SK-N-SH (cell line): ENCODE results near the gene TXNRD1. TPM values are rescaled to one million over a fixed set of nuclear protein-coding genes. Genes with fewer than 3 reads are reported as not detected.

Experiments used
- CTCF ChIA-PET: fragments of 300-600, 350-600 bp; formaldehyde crosslinking; extraction: SDS; loops from one replicate; lab custom pipeline; 2021; lab: Yijun Ruan, JAX
- POLR2A ChIA-PET: fragments of 350-600 bp; sonication (Branson Sonifier 250); formaldehyde crosslinking; extraction: SDS; loops from one replicate; lab custom pipeline; 2020; ENCODE audit warnings: antibody characterized with exemption, inconsistent platforms; lab: Yijun Ruan, JAX
- DNase-seq: peaks from one replicate; pipeline ENCODE4 v3.0.0; 2012
- H2AFZ ChIP-seq: fragments of 200-600 bp; sonication (generic); 2 replicates; pipeline ENCODE4 v1.8.1; 2016; ENCODE audit warnings: antibody characterized with exemption, mild to moderate bottlenecking, low read depth
- H3F3A ChIP-seq: fragments of 200-600 bp; sonication (generic); replicated peaks from 2 replicates; pipeline ENCODE3; 2016; ENCODE audit warnings: antibody characterized with exemption, mild to moderate bottlenecking; ENCODE audit not compliant: insufficient read depth
- H3K27ac ChIP-seq, 2 experiments: fragments of 200-500 bp in 1 of 2; fragments of 200-600 bp in 1 of 2; sonication (Bioruptor generic) in 1 of 2; sonication (generic), shearing (Covaris generic) in 1 of 2; 2 replicates each; pipeline versions ENCODE4 v1.5.1 to v1.6.1; 2014 to 2016; ENCODE audit warnings: low read depth in 2 of 2, inconsistent platforms in 1 of 2, low read length in 1 of 2, mild to moderate bottlenecking in 1 of 2, mixed read lengths in 1 of 2
- H3K27me3 ChIP-seq: fragments of 200-600 bp; sonication (generic), shearing (Covaris generic); 2 replicates; pipeline ENCODE4 v1.6.1; 2016; ENCODE audit warnings: mixed run types; ENCODE audit not compliant: insufficient read depth
- H3K36me3 ChIP-seq, 2 experiments: fragments of 200-500 bp in 1 of 2; fragments of 200-600 bp in 1 of 2; sonication (Bioruptor generic) in 1 of 2; sonication (generic) in 1 of 2; replicated peaks in 1 of 2; 2 replicates each; pipeline versions ENCODE3 to v1.5.1; 2014 to 2016; ENCODE audit warnings: low read length in 1 of 2, mild to moderate bottlenecking in 1 of 2; ENCODE audit not compliant: insufficient read depth in 2 of 2, control insufficient read depth in 1 of 2
- H3K4me1 ChIP-seq, 2 experiments: fragments of 200-500 bp in 1 of 2; fragments of 200-600 bp in 1 of 2; sonication (Bioruptor generic) in 1 of 2; sonication (generic), shearing (Covaris generic) in 1 of 2; 2 replicates each; pipeline versions ENCODE4 v1.5.1 to v1.6.1; 2014 to 2016; ENCODE audit warnings: low read depth in 1 of 2, low read length in 1 of 2, mixed run types in 1 of 2; ENCODE audit not compliant: insufficient read depth in 2 of 2, control insufficient read depth in 1 of 2
- H3K4me2 ChIP-seq: fragments of 200-600 bp; sonication (generic), shearing (Covaris generic); 2 replicates; pipeline ENCODE4 v1.6.1; 2017; ENCODE audit warnings: mixed run types
- H3K4me3 ChIP-seq, 2 experiments: fragments of 200-500 bp in 1 of 2; fragments of 200-600 bp in 1 of 2; sonication (Bioruptor generic) in 1 of 2; sonication (generic), shearing (Covaris generic) in 1 of 2; 2 replicates each; pipeline versions ENCODE4 v1.5.1 to v1.8.1; 2014 to 2016; ENCODE audit warnings: low read depth in 2 of 2, inconsistent platforms in 1 of 2, low read length in 1 of 2, mild to moderate bottlenecking in 1 of 2, mixed read lengths in 1 of 2, moderate library complexity in 1 of 2
- H3K79me2 ChIP-seq: fragments of 200-600 bp; sonication (generic); 2 replicates; pipeline ENCODE4 v1.8.1; 2017; ENCODE audit warnings: mild to moderate bottlenecking; ENCODE audit not compliant: insufficient read depth
- H3K9ac ChIP-seq: fragments of 200-600 bp; sonication (generic); 2 replicates; pipeline ENCODE4 v1.6.1; 2017; ENCODE audit warnings: mixed run types
- H3K9me2 ChIP-seq: fragments of 200-600 bp; sonication (generic); 2 replicates; pipeline ENCODE4 v1.6.1; 2017; ENCODE audit warnings: mixed run types
- H3K9me3 ChIP-seq: fragments of 200-600 bp; sonication (generic); 2 replicates; pipeline ENCODE4 v1.6.1; 2017; ENCODE audit warnings: mixed run types, mild to moderate bottlenecking, moderate library complexity
- H4K20me1 ChIP-seq: fragments of 200-600 bp; sonication (generic); 2 replicates; pipeline ENCODE4 v1.6.1; 2017; ENCODE audit warnings: mild to moderate bottlenecking, mixed run types; ENCODE audit not compliant: insufficient read depth
- CHD2 ChIP-seq: fragments of 150-350 bp; IDR thresholded peaks from 2 replicates; pipeline ENCODE4 v1.6.1; 2018; ENCODE audit warnings: low read length; ENCODE audit not compliant: partially characterized antibody
- EZH2phosphoT487 ChIP-seq: fragments of 200-600 bp; sonication (generic); IDR thresholded peaks from 2 replicates; pipeline ENCODE4 v1.6.1; 2017; ENCODE audit warnings: low read depth, mixed run types, mild to moderate bottlenecking, antibody characterized with exemption, moderate library complexity, borderline replicate concordance
- FOSL2 ChIP-seq: IDR thresholded peaks from 2 replicates; pipeline ENCODE4 v1.4.0; 2012; ENCODE audit warnings: low read depth, mild to moderate bottlenecking, moderate library complexity, borderline replicate concordance
- FOXJ3 ChIP-seq: sonication (generic); formaldehyde crosslinking; IDR thresholded peaks from 2 replicates; pipeline ENCODE4 v1.5.1; 2020; ENCODE audit warnings: mild to moderate bottlenecking, missing genetic modification reagents
- FOXM1 ChIP-seq: IDR thresholded peaks from 2 replicates; pipeline ENCODE4 v1.4.0; 2012; ENCODE audit warnings: low read depth, mild to moderate bottlenecking
- JUND ChIP-seq: IDR thresholded peaks from 2 replicates; pipeline ENCODE4 v1.4.0; 2012
- MEF2A ChIP-seq: IDR thresholded peaks from 2 replicates; pipeline ENCODE4 v1.4.0; 2012; ENCODE audit warnings: low read depth, borderline replicate concordance
- MXI1 ChIP-seq: IDR thresholded peaks from 2 replicates; pipeline ENCODE4 v1.6.1; 2012; ENCODE audit warnings: mild to moderate bottlenecking, low read depth, low read length, improper control_type of control experiment
- POLR2AphosphoS5 ChIP-seq: IDR thresholded peaks from 2 replicates; pipeline ENCODE4 v1.6.1; 2012; ENCODE audit warnings: low read depth, low read length
- TCF12 ChIP-seq: IDR thresholded peaks from 2 replicates; pipeline ENCODE4 v1.4.0; 2012
- whole genome bisulfite sequencing: methylation state at CpG from one replicate; pipeline ENCODE4 v1.1.6; 2017; ENCODE audit warnings: low lambda C conversion rate; 5-methylcytosine and 5-hydroxymethylcytosine counted together
- polyA plus RNA-seq, 3 experiments: library from polyadenylated mRNA; depleted of rRNA; stranded (reverse); fragments of >200 nt; gene quantifications; 2 replicates each; pipeline ENCODE4 v1.2.3, GENCODE V29; 2012
- TF ChIP-seq, protein P1 (sequence below): IDR thresholded peaks from 2 replicates; pipeline ENCODE4 v1.4.0; 2012; ENCODE audit warnings: low read depth
- TF ChIP-seq, protein P2 (sequence below): IDR thresholded peaks from 2 replicates; pipeline ENCODE4 v1.4.0; 2012; ENCODE audit warnings: low read depth, borderline replicate concordance

Gene TXNRD1
- polyA plus RNA-seq, 1 of the 3 experiments (the other 2 are of a cell fraction) = 143 TPM

DNA sequence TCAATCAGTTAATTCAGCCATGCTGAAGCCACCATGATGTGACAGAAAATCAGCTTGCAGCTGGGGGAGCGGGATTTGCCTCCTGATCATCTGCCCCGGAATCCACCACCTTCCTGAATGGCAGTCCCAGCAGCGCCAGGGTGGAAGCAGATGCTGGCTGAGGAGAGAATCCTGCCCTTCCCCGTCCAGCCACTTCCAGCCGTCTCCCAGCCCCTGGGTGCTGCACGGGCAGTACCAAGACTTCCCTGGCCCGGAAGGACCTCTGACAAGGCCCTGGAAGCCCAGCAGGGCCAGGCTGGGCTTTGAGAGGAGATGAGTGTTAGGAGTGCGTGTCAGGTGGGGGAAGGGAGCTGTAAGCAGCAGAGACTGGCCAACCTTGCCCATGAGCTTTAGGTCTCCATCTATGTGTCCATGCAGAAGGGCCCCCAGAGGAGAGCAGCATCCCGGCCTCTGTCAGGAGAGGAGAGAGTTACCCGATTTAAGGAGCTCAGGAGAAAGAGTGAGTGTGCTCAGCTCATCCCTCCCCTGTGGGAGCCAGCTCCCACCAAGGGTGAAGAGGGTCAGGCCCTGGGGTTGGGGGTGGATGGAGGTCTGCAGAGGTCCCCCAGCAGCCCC is 157.2 kb downstream of the TXNRD1 start:
- Histone ChIP-seq H3K9me2 (no peaks in the 10 kb centered on the region), H4K20me1 (no peaks in the 10 kb centered on the region), H3K9ac (no peak overlapping the region), H3F3A (no peaks in the 10 kb centered on the region), H3K27ac (no peak overlapping the region), H3K27me3 (no peaks in the 10 kb centered on the region), H3K4me2 (no peak overlapping the region), H2AFZ (no peak overlapping the region), H3K79me2 (no peaks in the 10 kb centered on the region), H3K36me3 (no peaks in the 10 kb centered on the region), H3K4me3 (no peak overlapping the region), H3K4me1 (0 out of 4 replicates have a peak, but pooled peaks cover 0 to 5% of the 10 kb centered on the region in 2 experiments), H3K9me3 (no peaks in the 10 kb centered on the region)
- 86% methylated on average over 8 of the region's 10 CpGs for WGBS
- DNase-seq = no peak
- ChIA-PET CTCF (interaction anchor here (1.0 to 5.0 kb wide), 3 partner anchors 9 to 681 kb away, joined by 3 to 26 read pairs (median 3); no protein-coding TSS in a partner anchor), POLR2A (no interaction called here)
- no peak for TF ChIP-seq EZH2phosphoT487
- TF ChIP-seq FOXJ3 (CRISPR knock-in tag) = no peak
- TF ChIP-seq, protein P1, sequence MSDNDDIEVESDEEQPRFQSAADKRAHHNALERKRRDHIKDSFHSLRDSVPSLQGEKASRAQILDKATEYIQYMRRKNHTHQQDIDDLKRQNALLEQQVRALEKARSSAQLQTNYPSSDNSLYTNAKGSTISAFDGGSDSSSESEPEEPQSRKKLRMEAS = no peak
- no peak for TF ChIP-seq FOXM1
- TF ChIP-seq MXI1 = no peak
- TF ChIP-seq POLR2AphosphoS5 = no peak
- TF ChIP-seq JUND = no peak
- no peak for TF ChIP-seq CHD2
- TF ChIP-seq FOSL2 = no peak

DNA sequence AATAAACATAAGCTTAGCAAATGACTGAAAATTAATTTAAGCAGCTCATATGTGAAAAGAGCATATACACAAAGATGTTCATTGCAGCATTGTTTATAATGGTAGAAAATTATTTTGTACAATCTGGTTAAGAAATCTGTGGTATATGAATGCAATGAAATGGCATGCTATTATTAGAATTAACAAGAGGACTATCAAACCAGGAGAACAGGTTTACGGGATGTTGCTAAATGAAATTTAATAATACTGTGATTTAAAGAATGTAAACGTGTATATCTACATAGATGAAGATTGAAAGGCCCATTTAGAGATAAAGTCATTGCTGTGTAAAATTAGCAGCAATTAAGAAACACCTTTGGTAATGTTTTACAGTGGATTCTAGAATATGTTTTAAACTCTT is 158.5 kb downstream of the TXNRD1 start:
- H3K9me2 ChIP-seq = no peaks in the 10 kb centered on the region
- CTCF ChIA-PET = interaction anchor here (0.6 to 5.0 kb wide), 3 partner anchors 8 to 679 kb away, joined by 3 to 26 read pairs (median 3); no protein-coding TSS in a partner anchor
- no peak overlapping the region for H2AFZ ChIP-seq
- no peak overlapping the region for H3K4me3 ChIP-seq
- DNase-seq = no peak
- WGBS = 90% methylated on average over 2 of the region's 2 CpGs
- POLR2A ChIA-PET = no interaction called here
- H3K4me1 ChIP-seq = 0 out of 4 replicates have a peak, but pooled peaks cover 0 to 5% of the 10 kb centered on the region in 2 experiments
- H3F3A ChIP-seq = no peaks in the 10 kb centered on the region
- no peak overlapping the region for H3K4me2 ChIP-seq
- no peaks in the 10 kb centered on the region for H3K79me2 ChIP-seq
- H3K9me3 ChIP-seq = no peaks in the 10 kb centered on the region
- H4K20me1 ChIP-seq = no peaks in the 10 kb centered on the region
- no peak overlapping the region for H3K27ac ChIP-seq
- no peak overlapping the region for H3K9ac ChIP-seq
- TF ChIP-seq POLR2AphosphoS5 = no peak
- TF ChIP-seq MEF2A = no peak
- TF ChIP-seq TCF12 = no peak
- TF ChIP-seq, protein P2, sequence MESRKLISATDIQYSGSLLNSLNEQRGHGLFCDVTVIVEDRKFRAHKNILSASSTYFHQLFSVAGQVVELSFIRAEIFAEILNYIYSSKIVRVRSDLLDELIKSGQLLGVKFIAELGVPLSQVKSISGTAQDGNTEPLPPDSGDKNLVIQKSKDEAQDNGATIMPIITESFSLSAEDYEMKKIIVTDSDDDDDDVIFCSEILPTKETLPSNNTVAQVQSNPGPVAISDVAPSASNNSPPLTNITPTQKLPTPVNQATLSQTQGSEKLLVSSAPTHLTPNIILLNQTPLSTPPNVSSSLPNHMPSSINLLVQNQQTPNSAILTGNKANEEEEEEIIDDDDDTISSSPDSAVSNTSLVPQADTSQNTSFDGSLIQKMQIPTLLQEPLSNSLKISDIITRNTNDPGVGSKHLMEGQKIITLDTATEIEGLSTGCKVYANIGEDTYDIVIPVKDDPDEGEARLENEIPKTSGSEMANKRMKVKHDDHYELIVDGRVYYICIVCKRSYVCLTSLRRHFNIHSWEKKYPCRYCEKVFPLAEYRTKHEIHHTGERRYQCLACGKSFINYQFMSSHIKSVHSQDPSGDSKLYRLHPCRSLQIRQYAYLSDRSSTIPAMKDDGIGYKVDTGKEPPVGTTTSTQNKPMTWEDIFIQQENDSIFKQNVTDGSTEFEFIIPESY = no peak
- no peaks in the 10 kb centered on the region for H3K27me3 ChIP-seq
- H3K36me3 ChIP-seq = no peaks in the 10 kb centered on the region
